Esophagus muscularis mucosa (tissue), 3 donors: ENCODE measurements around the gene CIDEB.

Experiments used
- EP300 ChIP-seq: sonication (generic); formaldehyde crosslinking; IDR thresholded peaks from one replicate; pipeline ENCODE4 v1.6.1; 2017; ENCODE audit warnings: antibody characterized with exemption
- POLR2AphosphoS5 ChIP-seq, 2 donors: sonication (generic); formaldehyde crosslinking; IDR thresholded peaks; one replicate each; pipeline ENCODE4 v1.6.1; 2017; ENCODE audit warnings: antibody characterized with exemption in 2 of 2

DNA sequence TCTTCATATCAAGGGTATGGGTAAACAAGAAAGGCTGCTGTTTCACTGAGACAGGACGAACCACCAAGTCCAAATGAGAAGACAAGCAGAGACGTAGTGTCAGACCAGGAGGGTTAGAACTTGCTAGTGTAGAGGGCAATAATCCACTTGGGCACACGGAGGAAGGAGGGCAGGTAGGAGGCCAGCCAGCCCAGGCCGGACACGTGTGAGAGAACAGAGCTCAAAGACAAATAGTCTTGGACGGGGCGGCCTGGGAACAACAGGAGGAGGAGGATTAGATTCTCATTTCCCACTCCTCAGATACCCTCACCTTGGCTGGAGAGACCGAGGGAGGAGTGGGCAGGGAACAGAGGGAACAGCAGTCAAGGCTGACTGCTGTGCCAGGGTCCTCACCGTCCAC lies 17.0 kb downstream of the CIDEB start:
- TF ChIP-seq EP300: no peak
- no peak for TF ChIP-seq POLR2AphosphoS5 (IDR thresholded peaks at IDR 0.05)
